Keratinocyte (primary cell): ENCODE results near the gene NBPF1. TPM values are rescaled to one million over a fixed set of nuclear protein-coding genes. Genes with fewer than 3 reads are reported as not detected.
"Not testable (repeated sequence)": the region's sequence is repeated elsewhere in the genome, so short reads cannot be mapped to it uniquely, and the experiment has no call there.

Experiments
- DNase-seq: peaks from one replicate; pipeline ENCODE4 v3.0.0-alpha.2; 2011; ENCODE audit warnings: low read depth, missing footprints, low spot score
- FAIRE-seq: peaks from 2 replicates; lab custom pipeline; 2011; peaks lifted over from hg19 to GRCh38; lab: Jason Lieb, UNC
- H2AFZ ChIP-seq: 2 replicates; pipeline ENCODE4 v1.6.0; 2012; ENCODE audit warnings: low read length, control low read depth, inconsistent platforms; ENCODE audit not compliant: control insufficient read depth
- H3K27ac ChIP-seq: 2 replicates; pipeline ENCODE4 v1.5.1; 2011; ENCODE audit warnings: low read length; ENCODE audit not compliant: control insufficient read depth, insufficient read depth
- H3K27me3 ChIP-seq: 3 replicates; pipeline ENCODE4 v1.6.0; 2011; ENCODE audit warnings: low read length; ENCODE audit not compliant: control insufficient read depth, insufficient read depth; ENCODE audit errors: extremely low read depth
- H3K36me3 ChIP-seq, 2 experiments: 2 replicates in 1 of 2; 3 replicates in 1 of 2; pipeline ENCODE4 v1.5.1; 2011; ENCODE audit warnings: low read length in 2 of 2, mild to moderate bottlenecking in 1 of 2; ENCODE audit not compliant: control insufficient read depth in 2 of 2, insufficient read depth in 2 of 2; ENCODE audit errors: extremely low read depth in 1 of 2
- H3K4me1 ChIP-seq: 3 replicates; pipeline ENCODE4 v1.5.1; 2011; ENCODE audit warnings: low read length; ENCODE audit not compliant: control insufficient read depth, insufficient read depth; ENCODE audit errors: extremely low read depth
- H3K4me2 ChIP-seq: 3 replicates; pipeline ENCODE4 v1.6.0; 2011; ENCODE audit warnings: low read depth, low read length; ENCODE audit not compliant: control insufficient read depth, insufficient read depth; ENCODE audit errors: extremely low read depth
- H3K4me3 ChIP-seq, 3 experiments: fragments of 200-600 bp in 1 of 3; sonication (generic) in 1 of 3; 2 replicates in 2 of 3; 3 replicates in 1 of 3; pipeline ENCODE4 v1.5.1; 2011 to 2016; ENCODE audit warnings: low read length in 3 of 3, mild to moderate bottlenecking in 3 of 3, control low read depth in 2 of 3, inconsistent platforms in 1 of 3, low read depth in 1 of 3, mixed read lengths in 1 of 3, mixed run types in 1 of 3, moderate library complexity in 1 of 3; ENCODE audit not compliant: control insufficient read depth in 2 of 3, insufficient read depth in 2 of 3; ENCODE audit errors: extremely low read depth in 1 of 3
- H3K79me2 ChIP-seq: 2 replicates; pipeline ENCODE4 v1.6.0; 2012; ENCODE audit warnings: low read length; ENCODE audit not compliant: control insufficient read depth, insufficient read depth
- H3K9ac ChIP-seq: 3 replicates; pipeline ENCODE4 v1.6.0; 2011; ENCODE audit warnings: low read length; ENCODE audit not compliant: control insufficient read depth, insufficient read depth; ENCODE audit errors: extremely low read depth
- H3K9me1 ChIP-seq: 3 replicates; pipeline ENCODE4 v1.6.0; 2011; ENCODE audit warnings: low read length; ENCODE audit not compliant: control insufficient read depth, insufficient read depth; ENCODE audit errors: extremely low read depth
- H3K9me3 ChIP-seq: 2 replicates; pipeline ENCODE4 v1.5.1; 2012; ENCODE audit warnings: low read depth, low read length; ENCODE audit not compliant: control insufficient read depth
- H4K20me1 ChIP-seq: 3 replicates; pipeline ENCODE4 v1.6.0; 2011; ENCODE audit warnings: low read length; ENCODE audit not compliant: control insufficient read depth, insufficient read depth; ENCODE audit errors: extremely low read depth
- CTCF ChIP-seq, 3 experiments: IDR thresholded peaks in 1 of 3; conservative IDR thresholded peaks in 1 of 3; optimal IDR thresholded peaks in 1 of 3; 2 replicates in 2 of 3; 3 replicates in 1 of 3; pipeline versions ENCODE3 to v1.5.1; 2011; ENCODE audit warnings: low read length in 3 of 3, mild to moderate bottlenecking in 3 of 3, moderate library complexity in 2 of 3, control low read depth in 1 of 3, inconsistent platforms in 1 of 3; ENCODE audit not compliant: insufficient read depth in 2 of 3; ENCODE audit errors: extremely low read depth in 1 of 3
- EZH2 ChIP-seq: IDR thresholded peaks from one replicate; pipeline ENCODE4 v1.6.1; 2012; ENCODE audit warnings: inconsistent platforms, mild to moderate bottlenecking, low read length, moderate library complexity
- dilution Hi-C: fragments of 300-500 bp; cut with MboI; formaldehyde crosslinking; loops from one replicate; pipeline ENCODE4 v1.7.0; 2020; ENCODE audit warnings: low sequenced_read_pairs; ENCODE audit not compliant: extremely low pct_ligation_motif_present
- polyA plus RNA-seq, 5 experiments: library from polyadenylated mRNA; depleted of rRNA in 3 of 5; stranded (reverse) in 3 of 5; stranded (forward) in 1 of 5; unstranded in 1 of 5; fragments of >200 nt; gene quantifications; 1 replicate in 1 of 5; 2 replicates in 3 of 5; 3 replicates in 1 of 5; pipeline versions ENCODE4 v1.2.1 to v1.2.3, GENCODE V29; 2011 to 2012; ENCODE audit warnings: missing spikeins in 2 of 5, low read depth in 1 of 5, low replicate concordance in 1 of 5

The NBPF1 gene
- polyA plus RNA-seq, 1 donor (not counting 4 experiments of a cell fraction or from before 2014, with no cell fraction given), result 16.4 TPM

DNA sequence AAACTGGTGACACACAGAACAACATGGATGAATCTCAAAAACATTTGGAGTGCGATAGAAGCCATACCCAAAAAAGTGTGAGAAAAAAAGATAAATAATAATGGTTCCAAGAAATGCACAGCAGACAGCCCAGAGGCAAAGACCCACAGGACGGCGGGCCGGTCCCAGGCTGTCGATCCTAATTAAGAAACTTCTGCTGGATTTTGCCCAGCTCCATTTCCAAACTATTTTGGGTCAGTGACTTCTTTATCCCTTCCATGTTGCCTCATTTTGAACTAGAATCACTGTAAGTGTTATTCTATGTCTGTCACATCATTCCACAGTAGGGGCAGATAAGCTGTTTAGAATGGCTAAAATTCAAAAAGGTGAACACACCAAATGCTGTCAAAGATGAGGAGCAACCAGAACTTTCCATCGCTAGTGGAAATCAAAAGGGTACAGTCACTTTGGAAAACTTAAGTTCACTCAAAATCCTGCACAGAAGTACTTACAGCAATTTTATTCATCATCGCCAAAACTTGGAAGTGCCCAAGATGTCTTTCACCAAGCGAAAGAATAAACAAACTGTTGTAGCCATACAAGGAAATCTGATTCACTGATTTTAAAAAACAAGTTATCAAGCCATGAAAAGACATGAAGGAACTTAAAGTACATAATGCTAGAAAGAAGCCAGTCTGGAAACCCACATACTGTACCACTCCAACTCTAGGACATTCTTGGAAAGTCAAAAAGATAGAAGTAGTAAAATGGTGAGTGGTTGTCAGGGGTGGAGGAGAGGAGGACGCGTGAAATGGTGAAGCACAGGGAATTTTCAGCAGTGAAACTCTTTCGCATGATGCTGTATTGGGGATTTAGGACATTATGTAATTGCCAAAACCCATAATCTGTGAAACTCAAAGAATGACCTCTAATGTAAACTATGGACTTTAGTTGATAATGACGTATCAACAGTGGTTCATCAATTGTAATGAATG, 7.5 kb downstream of the NBPF1 start:
- no peaks in the 10 kb centered on the region for H3K4me1 ChIP-seq
- no peaks in the 10 kb centered on the region for H3K9me1 ChIP-seq
- H3K9me3 ChIP-seq, result no peaks in the 10 kb centered on the region
- H3K4me3 ChIP-seq, result no peak overlapping the region
- FAIRE-seq, result no peak
- H3K9ac ChIP-seq, result no peak overlapping the region
- no peak for TF ChIP-seq EZH2
- no peak for TF ChIP-seq CTCF (optimal IDR thresholded peaks at IDR 0.05 in 1 of 3, IDR thresholded peaks at IDR 0.05 in 1 of 3, conservative IDR thresholded peaks at IDR 0.05 in 1 of 3; ENCODE audit: extremely low read depth in 1 of 3, insufficient read depth in 2 of 3, low read length in 3 of 3)
- no peaks in the 10 kb centered on the region for H3K27me3 ChIP-seq
- no peak overlapping the region for H3K27ac ChIP-seq
- H2AFZ ChIP-seq, result no peak overlapping the region
- dilution Hi-C loops, result no loop called here
- no peaks in the 10 kb centered on the region for H4K20me1 ChIP-seq
- H3K4me2 ChIP-seq, result no peak overlapping the region
- peaks cover 12% of the 10 kb centered on the region for H3K79me2 ChIP-seq
- H3K36me3 ChIP-seq, result peaks cover 24 to 28% of the 10 kb centered on the region in 2 experiments
- no peak for DNase-seq

GRCh38 chr1:16605213-16605525, 8.2 kb downstream of the NBPF1 start:
- no peak overlapping the region for H3K9ac ChIP-seq

DNA sequence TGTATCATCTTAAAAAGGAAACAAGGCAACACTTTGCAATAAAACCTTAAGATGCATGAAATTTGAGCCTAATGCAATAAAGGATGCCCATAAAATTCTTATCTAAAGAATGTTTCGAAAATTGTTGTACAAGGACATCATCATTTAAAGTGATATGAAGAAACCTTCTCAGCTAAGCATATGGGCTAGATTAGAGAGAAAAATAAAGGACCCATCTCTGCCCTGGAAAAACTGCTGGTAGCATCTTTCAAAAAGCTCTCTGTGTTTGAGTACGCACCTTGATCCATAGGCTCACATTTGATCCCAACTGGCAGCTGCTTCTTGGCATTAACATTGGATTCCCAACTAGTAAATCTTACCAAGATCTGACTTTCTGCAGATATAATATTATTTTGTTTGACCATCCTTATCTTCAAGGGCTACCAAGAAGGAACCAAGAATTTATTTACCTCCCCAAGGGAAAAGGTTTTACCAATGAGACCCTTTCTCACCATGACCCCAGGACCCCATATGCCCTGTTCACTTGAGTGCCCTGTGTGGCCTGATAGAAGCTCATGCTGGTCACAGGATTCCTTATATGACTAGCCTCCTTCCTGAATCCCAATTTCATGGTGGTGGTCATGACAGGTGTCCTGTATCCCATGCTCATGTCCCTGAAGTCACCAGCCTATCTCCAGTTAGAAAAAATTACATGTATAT, 8.7 kb downstream of the NBPF1 start:
- H3K79me2 ChIP-seq, H3K4me1 ChIP-seq, H3K27me3 ChIP-seq, H3K9ac ChIP-seq, H3K9me3 ChIP-seq, H3K9me1 ChIP-seq, FAIRE-seq, H2AFZ ChIP-seq, DNase-seq, H3K4me2 ChIP-seq, H3K27ac ChIP-seq, H3K4me3 ChIP-seq, H4K20me1 ChIP-seq, dilution Hi-C loops: not testable (repeated sequence)
- H3K36me3 ChIP-seq, result peaks cover 24 to 28% of the 10 kb centered on the region in 2 experiments

More at GRCh38 chr1:16605213-16605525, 8.2 kb downstream of the NBPF1 start:
- Histone ChIP-seq H2AFZ (no peak overlapping the region), H3K79me2 (peaks cover 8% of the 10 kb centered on the region), H3K9me1 (no peaks in the 10 kb centered on the region), H3K9me3 (no peaks in the 10 kb centered on the region), H4K20me1 (no peaks in the 10 kb centered on the region), H3K27ac (no peak overlapping the region), H3K27me3 (no peaks in the 10 kb centered on the region), H3K36me3 (peaks cover 24 to 28% of the 10 kb centered on the region in 2 experiments), H3K4me3 (no peak overlapping the region), H3K4me2 (no peak overlapping the region), H3K4me1 (no peaks in the 10 kb centered on the region)
- no peak for FAIRE-seq
- no peak for DNase-seq
- dilution Hi-C loops, result no loop called here
- TF ChIP-seq EZH2 (no peak), CTCF (optimal IDR thresholded peaks at IDR 0.05 in 1 of 3, IDR thresholded peaks at IDR 0.05 in 1 of 3, conservative IDR thresholded peaks at IDR 0.05 in 1 of 3; ENCODE audit: extremely low read depth in 1 of 3, insufficient read depth in 2 of 3, low read length in 3 of 3) (no peak)
